SK-N-SH (cell line): ENCODE results near the gene KLF7. TPM values are rescaled to one million over a fixed set of nuclear protein-coding genes. Genes with fewer than 3 reads are reported as not detected.

Experiments
- CTCF ChIA-PET: fragments of 300-600, 350-600 bp; formaldehyde crosslinking; extraction: SDS; loops from one replicate; lab custom pipeline; 2021; lab: Yijun Ruan, JAX
- POLR2A ChIA-PET: fragments of 350-600 bp; sonication (Branson Sonifier 250); formaldehyde crosslinking; extraction: SDS; loops from one replicate; lab custom pipeline; 2020; ENCODE audit warnings: antibody characterized with exemption, inconsistent platforms; lab: Yijun Ruan, JAX
- DNase-seq: peaks from one replicate; pipeline ENCODE4 v3.0.0; 2012
- H2AFZ ChIP-seq: fragments of 200-600 bp; sonication (generic); 2 replicates; pipeline ENCODE4 v1.8.1; 2016; ENCODE audit warnings: antibody characterized with exemption, mild to moderate bottlenecking, low read depth
- H3F3A ChIP-seq: fragments of 200-600 bp; sonication (generic); replicated peaks from 2 replicates; pipeline ENCODE3; 2016; ENCODE audit warnings: antibody characterized with exemption, mild to moderate bottlenecking; ENCODE audit not compliant: insufficient read depth
- H3K27ac ChIP-seq, 2 experiments: fragments of 200-500 bp in 1 of 2; fragments of 200-600 bp in 1 of 2; sonication (Bioruptor generic) in 1 of 2; sonication (generic), shearing (Covaris generic) in 1 of 2; 2 replicates each; pipeline versions ENCODE4 v1.5.1 to v1.6.1; 2014 to 2016; ENCODE audit warnings: low read depth in 2 of 2, inconsistent platforms in 1 of 2, low read length in 1 of 2, mild to moderate bottlenecking in 1 of 2, mixed read lengths in 1 of 2
- H3K27me3 ChIP-seq: fragments of 200-600 bp; sonication (generic), shearing (Covaris generic); 2 replicates; pipeline ENCODE4 v1.6.1; 2016; ENCODE audit warnings: mixed run types; ENCODE audit not compliant: insufficient read depth
- H3K36me3 ChIP-seq, 2 experiments: fragments of 200-500 bp in 1 of 2; fragments of 200-600 bp in 1 of 2; sonication (Bioruptor generic) in 1 of 2; sonication (generic) in 1 of 2; replicated peaks in 1 of 2; 2 replicates each; pipeline versions ENCODE3 to v1.5.1; 2014 to 2016; ENCODE audit warnings: low read length in 1 of 2, mild to moderate bottlenecking in 1 of 2; ENCODE audit not compliant: insufficient read depth in 2 of 2, control insufficient read depth in 1 of 2
- H3K4me1 ChIP-seq, 2 experiments: fragments of 200-500 bp in 1 of 2; fragments of 200-600 bp in 1 of 2; sonication (Bioruptor generic) in 1 of 2; sonication (generic), shearing (Covaris generic) in 1 of 2; 2 replicates each; pipeline versions ENCODE4 v1.5.1 to v1.6.1; 2014 to 2016; ENCODE audit warnings: low read depth in 1 of 2, low read length in 1 of 2, mixed run types in 1 of 2; ENCODE audit not compliant: insufficient read depth in 2 of 2, control insufficient read depth in 1 of 2
- H3K4me2 ChIP-seq: fragments of 200-600 bp; sonication (generic), shearing (Covaris generic); 2 replicates; pipeline ENCODE4 v1.6.1; 2017; ENCODE audit warnings: mixed run types
- H3K4me3 ChIP-seq, 2 experiments: fragments of 200-500 bp in 1 of 2; fragments of 200-600 bp in 1 of 2; sonication (Bioruptor generic) in 1 of 2; sonication (generic), shearing (Covaris generic) in 1 of 2; 2 replicates each; pipeline versions ENCODE4 v1.5.1 to v1.8.1; 2014 to 2016; ENCODE audit warnings: low read depth in 2 of 2, inconsistent platforms in 1 of 2, low read length in 1 of 2, mild to moderate bottlenecking in 1 of 2, mixed read lengths in 1 of 2, moderate library complexity in 1 of 2
- H3K79me2 ChIP-seq: fragments of 200-600 bp; sonication (generic); 2 replicates; pipeline ENCODE4 v1.8.1; 2017; ENCODE audit warnings: mild to moderate bottlenecking; ENCODE audit not compliant: insufficient read depth
- H3K9ac ChIP-seq: fragments of 200-600 bp; sonication (generic); 2 replicates; pipeline ENCODE4 v1.6.1; 2017; ENCODE audit warnings: mixed run types
- H3K9me2 ChIP-seq: fragments of 200-600 bp; sonication (generic); 2 replicates; pipeline ENCODE4 v1.6.1; 2017; ENCODE audit warnings: mixed run types
- H3K9me3 ChIP-seq: fragments of 200-600 bp; sonication (generic); 2 replicates; pipeline ENCODE4 v1.6.1; 2017; ENCODE audit warnings: mixed run types, mild to moderate bottlenecking, moderate library complexity
- H4K20me1 ChIP-seq: fragments of 200-600 bp; sonication (generic); 2 replicates; pipeline ENCODE4 v1.6.1; 2017; ENCODE audit warnings: mild to moderate bottlenecking, mixed run types; ENCODE audit not compliant: insufficient read depth
- FOXM1 ChIP-seq: IDR thresholded peaks from 2 replicates; pipeline ENCODE4 v1.4.0; 2012; ENCODE audit warnings: low read depth, mild to moderate bottlenecking
- GABPA ChIP-seq: IDR thresholded peaks from 2 replicates; pipeline ENCODE4 v1.4.0; 2012; ENCODE audit warnings: low read depth, mild to moderate bottlenecking
- GATA2 ChIP-seq: sonication (generic); formaldehyde crosslinking; IDR thresholded peaks from 2 replicates; pipeline ENCODE4 v1.5.0; 2020; ENCODE audit warnings: mild to moderate bottlenecking, missing genetic modification reagents
- IRF3 ChIP-seq: fragments of 150-350 bp; IDR thresholded peaks from 2 replicates; pipeline ENCODE4 v1.6.1; 2016; ENCODE audit warnings: mild to moderate bottlenecking, low read depth, low read length
- MAX ChIP-seq: IDR thresholded peaks from 2 replicates; pipeline ENCODE4 v1.4.0; 2012; ENCODE audit warnings: low read depth
- MEF2A ChIP-seq: IDR thresholded peaks from 2 replicates; pipeline ENCODE4 v1.4.0; 2012; ENCODE audit warnings: low read depth, borderline replicate concordance
- NRF1 ChIP-seq: IDR thresholded peaks from 2 replicates; pipeline ENCODE4 v1.6.1; 2012; ENCODE audit warnings: low read depth, mild to moderate bottlenecking, low read length
- PBX3 ChIP-seq: IDR thresholded peaks from 2 replicates; pipeline ENCODE4; 2012
- POLR2AphosphoS5 ChIP-seq: IDR thresholded peaks from 2 replicates; pipeline ENCODE4 v1.6.1; 2012; ENCODE audit warnings: low read depth, low read length
- RAD21 ChIP-seq: IDR thresholded peaks from 2 replicates; pipeline ENCODE4 v1.6.1; 2012; ENCODE audit warnings: mild to moderate bottlenecking, low read length
- RFX5 ChIP-seq: IDR thresholded peaks from 2 replicates; pipeline ENCODE4 v1.6.1; 2012; ENCODE audit warnings: mild to moderate bottlenecking, improper control_type of control experiment, low read length
- SIN3A ChIP-seq: IDR thresholded peaks from 2 replicates; pipeline ENCODE4 v1.6.1; 2012; ENCODE audit warnings: low read depth, mild to moderate bottlenecking, low read length, moderate library complexity, borderline replicate concordance
- SMC3 ChIP-seq: IDR thresholded peaks from 2 replicates; pipeline ENCODE4 v1.6.1; 2012; ENCODE audit warnings: low read depth, low read length, improper control_type of control experiment
- TAF1 ChIP-seq: IDR thresholded peaks from 2 replicates; pipeline ENCODE4 v1.6.1; 2012; ENCODE audit warnings: low read depth, mild to moderate bottlenecking, low read length, moderate library complexity, borderline replicate concordance
- TCF12 ChIP-seq: IDR thresholded peaks from 2 replicates; pipeline ENCODE4 v1.4.0; 2012
- TEAD4 ChIP-seq: IDR thresholded peaks from 2 replicates; pipeline ENCODE4 v1.4.0; 2012; ENCODE audit warnings: mild to moderate bottlenecking, borderline replicate concordance; ENCODE audit not compliant: insufficient read depth
- USF1 ChIP-seq: IDR thresholded peaks from 2 replicates; pipeline ENCODE4 v1.4.0; 2012; ENCODE audit warnings: low read depth, borderline replicate concordance
- YY1 ChIP-seq: IDR thresholded peaks from 2 replicates; pipeline ENCODE4 v1.4.0; 2012; ENCODE audit warnings: low read depth, mild to moderate bottlenecking
- WGBS: methylation state at CpG from one replicate; pipeline ENCODE4 v1.1.6; 2017; ENCODE audit warnings: low lambda C conversion rate; 5-methylcytosine and 5-hydroxymethylcytosine counted together
- polyA plus RNA-seq, 3 experiments: library from polyadenylated mRNA; depleted of rRNA; stranded (reverse); fragments of >200 nt; gene quantifications; 2 replicates each; pipeline ENCODE4 v1.2.3, GENCODE V29; 2012
- TF ChIP-seq, protein P1 (sequence below): fragments of 150-350 bp; IDR thresholded peaks from 2 replicates; pipeline ENCODE4 v1.6.1; 2017; ENCODE audit warnings: antibody characterized with exemption, low read length, low read depth, borderline replicate concordance

Gene KLF7
- polyA plus RNA-seq, 1 of the 3 experiments (the other 2 are of a cell fraction): 7.5 TPM

- H3K27ac ChIP-seq: peak overlapping the region in 1 of 2 experiments; percentile 87; a peak in 2 of 4 replicates
- ChIA-PET POLR2A (interaction anchor here (0.6 kb wide), 1 partner anchor 49 kb away, joined by 3 read pairs; no protein-coding TSS in a partner anchor), CTCF (interaction anchor here (1.3 to 2.0 kb wide), 2 partner anchors 45 to 362 kb away, joined by 3 to 6 read pairs; no protein-coding TSS in a partner anchor)
- TF ChIP-seq TCF12 (no peak), POLR2AphosphoS5 (no peak)
- no peak overlapping the region for H3K4me3 ChIP-seq
- no peaks in the 10 kb centered on the region for H3K27me3 ChIP-seq
- H3F3A ChIP-seq: peaks cover 10% of the 10 kb centered on the region
- DNase-seq: no peak
- no peaks in the 10 kb centered on the region for H3K9me2 ChIP-seq
- peaks cover 0 to 66% of the 10 kb centered on the region in 2 experiments; a peak in 3 of 4 replicates for H3K4me1 ChIP-seq
- peaks cover 21 to 50% of the 10 kb centered on the region in 2 experiments for H3K36me3 ChIP-seq
- WGBS: 73% methylated on average over 4 of the region's 4 CpGs
- H2AFZ ChIP-seq: no peak overlapping the region
- H3K79me2 ChIP-seq: peaks cover 99% of the 10 kb centered on the region
- H3K9me3 ChIP-seq: no peaks in the 10 kb centered on the region
- peaks cover 96% of the 10 kb centered on the region for H4K20me1 ChIP-seq
- no peak overlapping the region for H3K9ac ChIP-seq
- H3K4me2 ChIP-seq: no peak overlapping the region
Observed at GRCh38 chr2:207111757-207112156, 54.0 kb downstream of the KLF7 start.

DNA sequence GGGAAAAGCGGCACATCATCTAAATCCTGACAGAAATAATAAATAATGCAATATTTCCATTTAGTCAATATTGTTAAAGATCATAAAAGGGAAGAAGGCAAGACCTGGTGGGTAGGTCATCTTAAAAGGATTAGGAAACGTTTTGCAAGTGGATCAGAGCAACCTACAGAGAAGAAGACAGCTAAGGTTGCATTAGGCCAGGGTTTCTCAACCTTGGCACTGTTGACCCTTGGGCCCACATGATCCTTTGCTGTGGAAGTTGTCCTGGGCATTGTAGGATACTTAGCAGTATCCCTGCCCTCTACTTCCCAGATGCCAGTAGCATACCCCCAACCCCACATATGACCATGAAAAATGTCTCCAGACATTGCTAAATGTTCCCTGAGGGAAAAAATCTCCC is 55.0 kb downstream of the KLF7 start:
- ChIA-PET CTCF (interaction anchor here (1.5 to 2.3 kb wide), 2 partner anchors 55 to 311 kb away, joined by 4 to 11 read pairs; partner anchors contain the start of gene KLF7), POLR2A (no interaction called here)
- WGBS: 51% methylated on average over 2 of the region's 2 CpGs
- DNase-seq: no peak
- peaks cover 90% of the 10 kb centered on the region for H4K20me1 ChIP-seq
- peak overlapping the region in 1 of 2 experiments; percentile 87; a peak in 2 of 4 replicates for H3K27ac ChIP-seq
- H3K27me3 ChIP-seq: no peaks in the 10 kb centered on the region
- H3K4me1 ChIP-seq: peaks cover 0 to 61% of the 10 kb centered on the region in 2 experiments; a peak in 3 of 4 replicates
- H3K9me3 ChIP-seq: no peaks in the 10 kb centered on the region
- no peak overlapping the region for H3K4me2 ChIP-seq
- H3K9ac ChIP-seq: no peak overlapping the region
- TF ChIP-seq NRF1 (no peak), MAX (no peak), PBX3 (no peak), TEAD4 (no peak), GABPA (no peak), USF1 (no peak), FOXM1 (no peak), RAD21 (no peak), SIN3A (no peak), TAF1 (no peak), SMC3 (no peak), RFX5 (no peak), MEF2A (no peak), GATA2 (CRISPR knock-in tag) (no peak), IRF3 (no peak), YY1 (no peak)
- TF ChIP-seq, protein P1, sequence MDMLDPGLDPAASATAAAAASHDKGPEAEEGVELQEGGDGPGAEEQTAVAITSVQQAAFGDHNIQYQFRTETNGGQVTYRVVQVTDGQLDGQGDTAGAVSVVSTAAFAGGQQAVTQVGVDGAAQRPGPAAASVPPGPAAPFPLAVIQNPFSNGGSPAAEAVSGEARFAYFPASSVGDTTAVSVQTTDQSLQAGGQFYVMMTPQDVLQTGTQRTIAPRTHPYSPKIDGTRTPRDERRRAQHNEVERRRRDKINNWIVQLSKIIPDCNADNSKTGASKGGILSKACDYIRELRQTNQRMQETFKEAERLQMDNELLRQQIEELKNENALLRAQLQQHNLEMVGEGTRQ: no peak
- peaks cover 99% of the 10 kb centered on the region for H3K79me2 ChIP-seq
- H3F3A ChIP-seq: peaks cover 15% of the 10 kb centered on the region
- peaks cover 32 to 60% of the 10 kb centered on the region in 2 experiments for H3K36me3 ChIP-seq
- H3K4me3 ChIP-seq: no peak overlapping the region
- H2AFZ ChIP-seq: no peak overlapping the region
- H3K9me2 ChIP-seq: no peaks in the 10 kb centered on the region
